ENCODE data around the gene EIF2D. TPM values are rescaled to one million over a fixed set of nuclear protein-coding genes. Genes with fewer than 3 reads are reported as not detected.

Gene EIF2D
- total and polyA plus RNA-seq, 2 of the 4 experiments (the other 2 are of a cell fraction), result 64.3 to 69.4 TPM

- Histone ChIP-seq H2BK20ac (ENCODE audit: low read depth, low read length) (no peak overlapping the region), H3K4me3 (ENCODE audit: insufficient read depth, low read depth, low read length) (no peak overlapping the region), H3K36me3 (ENCODE audit: control insufficient read depth, insufficient read depth, low read length) (peaks cover 2% of the 10 kb centered on the region; the same call in 1 of the 2 replicates), H3K18ac (ENCODE audit: low read depth, low read length) (no peak overlapping the region), H2BK5ac (ENCODE audit: low read depth, low read length, poor library complexity, severe bottlenecking) (no peak overlapping the region), H2AK9ac (replicated peaks; ENCODE audit: low read depth, low read length, poor library complexity) (no peak overlapping the region), H3K23ac (ENCODE audit: low read depth, low read length) (no peak overlapping the region), H3K4me1 (ENCODE audit: control insufficient read depth, insufficient read depth, low read length) (peaks cover 14% of the 10 kb centered on the region), H3K4me2 (ENCODE audit: low read depth, low read length) (no peak overlapping the region), H4K20me1 (ENCODE audit: insufficient read depth, low read length) (0 out of 2 replicates have a peak, but pooled peaks cover 2% of the 10 kb centered on the region), H3K14ac (replicated peaks; ENCODE audit: low read depth, low read length) (no peak overlapping the region), H4K8ac (ENCODE audit: low read depth in 2 of 2, low read length in 2 of 2) (no peak overlapping the region), H3K4ac (ENCODE audit: low read depth, low read length) (no peak overlapping the region), H3K9me3 (ENCODE audit: control insufficient read depth, insufficient read depth, low read length) (no peaks in the 10 kb centered on the region), H2BK120ac (ENCODE audit: low read depth, low read length) (no peak overlapping the region), H3K56ac (ENCODE audit: extremely low read depth, insufficient read depth, low read length) (no peak overlapping the region), H3K27me3 (ENCODE audit: control insufficient read depth, insufficient read depth, low read length) (no peaks in the 10 kb centered on the region), H4K91ac (ENCODE audit: insufficient read depth, low read depth, low read length) (no peak overlapping the region), H3K79me1 (ENCODE audit: low read depth in 1 of 2, low read length in 2 of 2) (peaks cover 0 to 13% of the 10 kb centered on the region in 2 experiments; a peak in 1 of 4 replicates), H3K27ac (ENCODE audit: insufficient read depth, low read length) (no peak overlapping the region), H3K9me1 (ENCODE audit: insufficient read depth, low read length) (peaks cover 21% of the 10 kb centered on the region), H4K5ac (ENCODE audit: low read depth, low read length) (no peak overlapping the region), H2BK15ac (ENCODE audit: low read depth, low read length) (no peak overlapping the region), H3K9ac (ENCODE audit: low read depth, low read length) (no peak overlapping the region), H2AFZ (replicated peaks; ENCODE audit: low read length, poor library complexity) (no peak overlapping the region), H2AK5ac (ENCODE audit: low read depth, low read length) (no peak overlapping the region)
- ChIA-PET CTCF (interaction anchor here (1.2 to 1.8 kb wide), 2 partner anchors 42 to 96 kb away, joined by 3 to 5 read pairs; no protein-coding TSS in a partner anchor), POLR2A (ENCODE audit: unreplicated experiment) (no interaction called here)
- 40% methylated on average over 1 of the region's 13 CpGs; no CpG with 5 or more reads in 1 of the 2 experiments for WGBS, 2 experiments (ENCODE audit: extremely low coverage in 2 of 2, insufficient read length in 1 of 2)
- BruUV-seq (replicated peaks), result no TSS peak
- intact Hi-C loops (cut with micrococcal nuclease), result no loop called here
- in situ Hi-C loops (cut with MboI; ENCODE audit: low sequenced_read_pairs), result no loop called here
- dilution Hi-C loops (cut with HindIII; ENCODE audit: low sequenced_read_pairs, unreplicated experiment), result no loop called here
- DNase-seq (no peak), ATAC-seq (ENCODE audit: low read depth) (no peak)
- TF ChIP-seq FOS (IDR thresholded peaks at IDR 0.05; ENCODE audit: low read depth, low read length), result no peak
- TF ChIP-seq CHD1 (IDR thresholded peaks at IDR 0.05; ENCODE audit: low read depth, low read length), result no peak
- TF ChIP-seq RFX5 (IDR thresholded peaks at IDR 0.05; ENCODE audit: low read depth, low read length), result no peak
- TF ChIP-seq RCOR1 (IDR thresholded peaks at IDR 0.05; ENCODE audit: insufficient replicate concordance, low read length), result no peak
- no peak for TF ChIP-seq NFE2L2 (IDR thresholded peaks at IDR 0.05; ENCODE audit: low read depth, low read length)
- TF ChIP-seq POLR2A (IDR thresholded peaks at IDR 0.05; ENCODE audit: low read depth, low read length), result no peak
- no peak for TF ChIP-seq RAD21 (IDR thresholded peaks at IDR 0.05; ENCODE audit: low read length)
- no peak for TF ChIP-seq MAFK (IDR thresholded peaks at IDR 0.05; ENCODE audit: low read depth, low read length)
- TF ChIP-seq, protein P1, sequence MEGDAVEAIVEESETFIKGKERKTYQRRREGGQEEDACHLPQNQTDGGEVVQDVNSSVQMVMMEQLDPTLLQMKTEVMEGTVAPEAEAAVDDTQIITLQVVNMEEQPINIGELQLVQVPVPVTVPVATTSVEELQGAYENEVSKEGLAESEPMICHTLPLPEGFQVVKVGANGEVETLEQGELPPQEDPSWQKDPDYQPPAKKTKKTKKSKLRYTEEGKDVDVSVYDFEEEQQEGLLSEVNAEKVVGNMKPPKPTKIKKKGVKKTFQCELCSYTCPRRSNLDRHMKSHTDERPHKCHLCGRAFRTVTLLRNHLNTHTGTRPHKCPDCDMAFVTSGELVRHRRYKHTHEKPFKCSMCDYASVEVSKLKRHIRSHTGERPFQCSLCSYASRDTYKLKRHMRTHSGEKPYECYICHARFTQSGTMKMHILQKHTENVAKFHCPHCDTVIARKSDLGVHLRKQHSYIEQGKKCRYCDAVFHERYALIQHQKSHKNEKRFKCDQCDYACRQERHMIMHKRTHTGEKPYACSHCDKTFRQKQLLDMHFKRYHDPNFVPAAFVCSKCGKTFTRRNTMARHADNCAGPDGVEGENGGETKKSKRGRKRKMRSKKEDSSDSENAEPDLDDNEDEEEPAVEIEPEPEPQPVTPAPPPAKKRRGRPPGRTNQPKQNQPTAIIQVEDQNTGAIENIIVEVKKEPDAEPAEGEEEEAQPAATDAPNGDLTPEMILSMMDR (conservative IDR thresholded peaks at IDR 0.05; ENCODE audit: low read depth, low read length), result no peak
- TF ChIP-seq ELK1 (IDR thresholded peaks at IDR 0.05; ENCODE audit: borderline replicate concordance, low read depth, low read length), result no peak
- TF ChIP-seq SMC3 (IDR thresholded peaks at IDR 0.05; ENCODE audit: low read depth, low read length), result no peak
- TF ChIP-seq CEBPB (IDR thresholded peaks at IDR 0.05; ENCODE audit: low read depth, low read length), result no peak
- TF ChIP-seq MAZ (IDR thresholded peaks at IDR 0.05; ENCODE audit: borderline replicate concordance, low read depth, low read length), result no peak
- no peak for TF ChIP-seq BHLHE40 (IDR thresholded peaks at IDR 0.05; ENCODE audit: low read depth, low read length)
- no peak for TF ChIP-seq MXI1 (IDR thresholded peaks at IDR 0.05; ENCODE audit: borderline replicate concordance, low read depth, low read length)
These were observed 25.5 kb downstream of the EIF2D start for GRCh38 chr1:206586501-206587445.
